B cell (primary cell): ENCODE results near the gene CEL.

Source experiments
- CTCF ChIP-seq: fragments of 200-600 bp; IDR thresholded peaks from one replicate; pipeline ENCODE4 v1.8.0; 2022; ENCODE audit warnings: antibody characterized with exemption, mild to moderate bottlenecking
- EZH2 ChIP-seq: IDR thresholded peaks from 2 replicates; pipeline ENCODE4 v1.6.1; 2012; ENCODE audit warnings: borderline replicate concordance, low read depth, mild to moderate bottlenecking, moderate library complexity, low read length; ENCODE audit not compliant: insufficient read depth, poor library complexity, severe bottlenecking

GRCh38 chr9:133057553-133057952, 4.2 kb upstream of the CEL start:
- TF ChIP-seq CTCF, result no peak
- TF ChIP-seq EZH2, result no peak
